RWPE1 (cell line): ENCODE results near the gene COL27A1.

Source experiments
- CTCF ChIA-PET: fragments of 350-600 bp; sonication (Branson Sonifier 250); formaldehyde crosslinking; extraction: SDS; loops from one replicate; lab custom pipeline; 2021; lab: Yijun Ruan, JAX
- POLR2A ChIA-PET: fragments of 400-600 bp; formaldehyde crosslinking; extraction: SDS; loops from one replicate; lab custom pipeline; 2020; ENCODE audit warnings: antibody characterized with exemption; ENCODE audit not compliant: low non-redundant PET; lab: Yijun Ruan, JAX
- DNase-seq: peaks from one replicate; pipeline ENCODE4 v3.0.0; 2012; ENCODE audit warnings: low spot score
- H3K27ac ChIP-seq: fragments of 450-650 bp; 2 replicates; pipeline ENCODE4 v1.5.1; 2017
- TF ChIP-seq, protein P1 (sequence below): fragments of 450-650 bp; conservative IDR thresholded peaks from 2 replicates; pipeline ENCODE4 v1.5.1; 2017; ENCODE audit warnings: low read depth, mild to moderate bottlenecking

COL27A1 gene

DNA sequence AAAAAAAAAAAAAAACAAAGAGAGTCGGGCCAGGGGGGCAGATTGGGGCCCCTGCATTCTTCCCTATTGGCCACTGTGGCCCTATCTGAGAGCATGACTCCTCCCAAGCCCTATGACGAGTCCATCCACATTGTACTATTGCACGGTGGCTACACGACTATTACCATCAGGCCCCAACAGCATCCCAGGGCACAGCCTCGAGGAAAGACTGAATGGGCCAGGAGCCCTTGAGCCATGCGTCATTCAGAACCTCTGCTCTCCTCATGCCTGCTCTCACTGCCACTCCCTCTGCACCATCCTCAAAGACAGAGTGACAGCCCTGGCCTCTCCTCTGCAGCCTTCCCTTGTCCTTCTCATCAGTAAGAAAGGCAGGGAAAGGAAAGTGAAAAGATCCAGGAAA is 147.4 kb downstream of the COL27A1 start:
- ChIA-PET CTCF (interaction anchor here (0.8 kb wide), 1 partner anchor 220 kb away, joined by 4 read pairs; no protein-coding TSS in a partner anchor), POLR2A (no interaction called here)
- TF ChIP-seq, protein P1, sequence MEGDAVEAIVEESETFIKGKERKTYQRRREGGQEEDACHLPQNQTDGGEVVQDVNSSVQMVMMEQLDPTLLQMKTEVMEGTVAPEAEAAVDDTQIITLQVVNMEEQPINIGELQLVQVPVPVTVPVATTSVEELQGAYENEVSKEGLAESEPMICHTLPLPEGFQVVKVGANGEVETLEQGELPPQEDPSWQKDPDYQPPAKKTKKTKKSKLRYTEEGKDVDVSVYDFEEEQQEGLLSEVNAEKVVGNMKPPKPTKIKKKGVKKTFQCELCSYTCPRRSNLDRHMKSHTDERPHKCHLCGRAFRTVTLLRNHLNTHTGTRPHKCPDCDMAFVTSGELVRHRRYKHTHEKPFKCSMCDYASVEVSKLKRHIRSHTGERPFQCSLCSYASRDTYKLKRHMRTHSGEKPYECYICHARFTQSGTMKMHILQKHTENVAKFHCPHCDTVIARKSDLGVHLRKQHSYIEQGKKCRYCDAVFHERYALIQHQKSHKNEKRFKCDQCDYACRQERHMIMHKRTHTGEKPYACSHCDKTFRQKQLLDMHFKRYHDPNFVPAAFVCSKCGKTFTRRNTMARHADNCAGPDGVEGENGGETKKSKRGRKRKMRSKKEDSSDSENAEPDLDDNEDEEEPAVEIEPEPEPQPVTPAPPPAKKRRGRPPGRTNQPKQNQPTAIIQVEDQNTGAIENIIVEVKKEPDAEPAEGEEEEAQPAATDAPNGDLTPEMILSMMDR, result no peak
- H3K27ac ChIP-seq, result no peak overlapping the region
- no peak for DNase-seq

DNA sequence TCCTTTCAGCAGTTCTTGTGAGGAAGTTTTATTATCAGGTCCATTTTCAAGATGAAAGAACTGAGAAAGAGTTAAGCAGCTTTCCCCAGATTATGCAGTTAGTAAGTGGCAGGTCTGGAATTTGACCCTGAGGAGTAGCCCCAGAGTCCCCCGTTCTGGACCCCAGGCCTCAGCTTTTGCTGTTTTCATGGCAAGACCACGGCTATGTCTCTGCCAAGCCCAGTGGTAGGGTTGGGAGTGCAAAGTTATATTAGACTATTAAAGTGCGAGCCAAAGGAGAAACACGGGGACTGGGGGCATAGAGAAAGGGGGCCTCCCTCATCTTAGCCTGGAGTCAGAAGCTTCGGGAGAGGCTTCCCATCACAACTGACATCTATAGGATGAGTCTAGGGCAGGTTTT is 148.2 kb downstream of the COL27A1 start:
- ChIA-PET CTCF (interaction anchor here (0.6 to 1.0 kb wide), 3 partner anchors 171 to 566 kb away, joined by 4 read pairs; no protein-coding TSS in a partner anchor), POLR2A (no interaction called here)
- TF ChIP-seq, protein P1, result no peak
- DNase-seq, result no peak
- H3K27ac ChIP-seq, result no peak overlapping the region

DNA sequence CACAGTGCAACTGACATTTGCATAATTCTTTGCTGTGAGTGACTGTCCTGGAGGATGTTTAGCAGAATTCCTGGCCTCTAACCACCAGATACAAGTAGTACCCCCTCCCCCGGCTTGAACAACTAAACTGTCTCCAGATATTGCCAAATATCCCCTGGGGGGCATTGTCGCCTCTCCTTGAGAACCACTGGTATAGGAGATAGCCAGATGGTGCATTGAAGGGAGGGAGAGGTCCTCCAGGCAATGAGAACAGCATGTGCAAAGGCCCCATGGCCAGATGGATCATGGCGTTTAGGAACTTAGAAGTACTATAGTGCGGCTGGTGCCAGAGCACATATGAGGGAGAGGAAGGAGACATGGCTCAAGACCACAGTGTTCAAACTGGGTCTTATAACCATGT is 148.6 kb downstream of the COL27A1 start:
- POLR2A ChIA-PET, result no interaction called here
- TF ChIP-seq, protein P1, result no peak
- DNase-seq, result no peak
- CTCF ChIA-PET, result interaction anchor here (1.0 kb wide), 1 partner anchor 567 kb away, joined by 4 read pairs; no protein-coding TSS in a partner anchor
- no peak overlapping the region for H3K27ac ChIP-seq

DNA sequence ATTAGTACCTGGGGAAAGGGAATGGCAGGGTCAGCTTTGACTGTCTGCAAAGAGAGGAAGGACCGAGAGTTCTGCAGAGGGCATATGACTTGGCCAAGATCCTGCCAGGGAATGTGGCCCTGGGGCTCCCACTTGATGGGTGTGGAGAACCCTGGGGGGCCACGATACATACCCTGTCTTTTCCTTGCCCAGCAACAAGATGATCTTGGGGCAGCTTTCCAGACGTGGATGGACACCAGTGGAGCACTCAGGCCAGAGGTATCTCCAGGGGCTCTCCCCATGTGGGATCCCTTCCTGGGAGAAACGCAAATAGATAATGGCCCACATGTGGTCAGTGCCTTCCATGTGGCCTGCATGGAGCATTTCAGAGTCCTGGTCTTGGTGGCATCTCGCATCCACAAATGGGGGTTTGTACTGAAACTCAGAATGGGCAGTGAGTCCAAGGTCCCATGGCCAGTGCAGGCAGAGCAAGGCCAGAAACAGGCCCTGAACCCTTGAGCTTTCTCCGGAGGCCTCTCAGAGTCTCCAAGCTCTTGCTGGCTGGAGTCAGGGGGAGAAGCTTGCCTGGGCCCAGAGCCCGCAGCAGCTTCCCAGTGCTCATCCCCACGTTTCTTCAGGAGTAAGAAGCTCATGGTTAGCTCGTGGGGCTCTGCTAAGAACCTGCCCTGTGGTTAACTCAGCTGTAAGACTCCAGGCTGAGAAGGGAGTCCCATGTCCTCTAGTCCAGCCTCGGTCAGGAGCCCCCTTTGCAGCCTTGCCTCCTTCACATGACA is 149.3 kb downstream of the COL27A1 start:
- TF ChIP-seq, protein P1, result no peak
- no peak overlapping the region for H3K27ac ChIP-seq
- no peak for DNase-seq
- ChIA-PET POLR2A (no interaction called here), CTCF (interaction anchor here (0.5 to 1.0 kb wide), 7 partner anchors 29 to 721 kb away, joined by 3 to 6 read pairs (median 4); no protein-coding TSS in a partner anchor)

DNA sequence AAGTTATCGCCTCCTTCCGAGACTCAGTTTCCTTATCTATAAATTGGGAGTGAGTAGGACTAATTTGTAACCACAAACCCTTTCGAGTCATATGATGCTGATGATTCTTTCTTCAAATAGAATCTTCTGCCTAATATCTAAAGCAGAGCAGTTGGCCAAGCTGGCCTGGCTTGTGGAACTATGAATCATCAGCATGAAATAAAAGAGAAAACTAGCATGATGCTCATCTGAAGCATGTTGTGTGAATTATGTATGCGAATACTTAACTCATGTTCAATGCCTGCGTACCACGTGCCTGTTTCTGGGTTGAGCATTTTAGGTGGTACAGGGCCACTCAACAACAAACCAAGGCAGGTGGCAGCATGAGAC is 152.5 kb downstream of the COL27A1 start:
- CTCF ChIA-PET, result interaction anchor here (0.7 to 2.5 kb wide), 5 partner anchors 13 to 225 kb away, joined by 3 to 13 read pairs (median 3); no protein-coding TSS in a partner anchor
- DNase-seq, result no peak
- TF ChIP-seq, protein P1, result no peak
- no peak overlapping the region for H3K27ac ChIP-seq
- POLR2A ChIA-PET, result no interaction called here

DNA sequence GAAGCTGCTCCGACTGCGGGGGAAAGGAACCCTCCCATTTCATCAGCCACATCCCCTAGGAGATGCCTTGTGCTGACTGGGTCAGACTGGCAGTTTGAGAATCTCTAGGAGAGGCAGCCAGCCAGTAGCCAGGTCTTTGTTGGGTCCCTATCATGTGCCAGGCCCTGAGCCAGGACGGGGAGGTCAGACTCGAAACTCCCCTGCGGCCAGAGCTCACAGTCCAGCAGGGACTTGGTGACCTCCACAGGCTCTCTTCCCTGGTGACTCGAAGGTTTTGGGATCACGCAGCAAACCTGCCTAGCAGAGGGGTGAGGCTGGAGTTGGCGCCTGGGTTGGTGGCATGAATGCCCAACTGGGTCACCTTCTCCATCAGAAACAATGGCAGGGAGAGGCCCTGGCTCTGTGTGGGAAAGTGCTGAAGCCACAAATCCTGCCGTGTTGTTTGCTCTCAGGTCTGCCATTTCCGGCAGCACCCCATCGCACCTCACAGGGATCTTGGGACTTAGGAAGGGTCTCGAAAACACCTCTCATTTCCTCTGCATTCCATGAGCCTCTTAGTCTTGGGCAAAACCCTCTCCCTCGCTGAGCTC is 153.1 kb downstream of the COL27A1 start:
- CTCF ChIA-PET, result interaction anchor here (0.6 to 2.5 kb wide), 4 partner anchors 13 to 226 kb away, joined by 3 to 13 read pairs (median 4); no protein-coding TSS in a partner anchor
- DNase-seq, result no peak
- H3K27ac ChIP-seq, result no peak overlapping the region
- TF ChIP-seq, protein P1, result no peak
- POLR2A ChIA-PET, result no interaction called here
